ENCODE data around the gene LRCH3. TPM values are rescaled to one million over a fixed set of nuclear protein-coding genes. Genes with fewer than 3 reads are reported as not detected.

The LRCH3 gene
- total RNA-seq, 1 donor from 2014 or later, result 99.0 TPM

GRCh38 chr3:197750858-197751737, 40.0 kb upstream of the LRCH3 start:
- peak in 1 of 2 donors; percentile 79 for TF ChIP-seq POLR2AphosphoS5 (IDR thresholded peaks at IDR 0.05; ENCODE audit: insufficient read depth in 1 of 2, low read depth in 1 of 2)
- no peak for TF ChIP-seq POLR2A (IDR thresholded peaks at IDR 0.05)
- Histone ChIP-seq H3K9me3 (no peaks in the 10 kb centered on the region), H3K4me1 (peaks cover 44% of the 10 kb centered on the region), H3K36me3 (no peaks in the 10 kb centered on the region), H3K27me3 (no peaks in the 10 kb centered on the region), H3K4me3 (peak overlapping the region; percentile 83 to 93), H3K27ac (peak overlapping the region; percentile 98)
- intact Hi-C loops (cut with DNase I), result no loop called here
- no peak for DNase-seq (ENCODE audit: extremely low spot score in 2 of 2)

GRCh38 chr3:197752107-197752506, 38.9 kb upstream of the LRCH3 start:
- H3K9me3 ChIP-seq, result no peaks in the 10 kb centered on the region
- TF ChIP-seq CTCF (IDR thresholded peaks at IDR 0.05) (no peak), POLR2A (IDR thresholded peaks at IDR 0.05) (no peak), POLR2AphosphoS5 (IDR thresholded peaks at IDR 0.05; ENCODE audit: insufficient read depth in 1 of 2, low read depth in 1 of 2) (no peak)
- intact Hi-C loops (cut with DNase I), result no loop called here
- H3K4me1 ChIP-seq, result peaks cover 54% of the 10 kb centered on the region
- no peaks in the 10 kb centered on the region for H3K27me3 ChIP-seq
- H3K4me3 ChIP-seq, result peak overlapping the region in 1 of 2 donors; percentile 83
- H3K36me3 ChIP-seq, result peaks cover 0 to under 1% of the 10 kb centered on the region in 2 donors
- peak overlapping the region; percentile 98 for H3K27ac ChIP-seq
- DNase-seq (ENCODE audit: extremely low spot score in 2 of 2), result no peak

GRCh38 chr3:197753263-197753662, 37.8 kb upstream of the LRCH3 start:
- Histone ChIP-seq H3K4me1 (peaks cover 54% of the 10 kb centered on the region), H3K36me3 (peaks cover 0 to 12% of the 10 kb centered on the region in 2 donors), H3K27me3 (no peaks in the 10 kb centered on the region), H3K27ac (no peak overlapping the region), H3K4me3 (no peak overlapping the region), H3K9me3 (no peaks in the 10 kb centered on the region)
- DNase-seq (ENCODE audit: extremely low spot score in 2 of 2), result no peak
- intact Hi-C loops (cut with DNase I), result no loop called here
- TF ChIP-seq POLR2AphosphoS5 (IDR thresholded peaks at IDR 0.05; ENCODE audit: insufficient read depth in 1 of 2, low read depth in 1 of 2) (no peak), POLR2A (IDR thresholded peaks at IDR 0.05) (no peak), CTCF (IDR thresholded peaks at IDR 0.05) (no peak)

GRCh38 chr3:197756704-197757103, 34.4 kb upstream of the LRCH3 start:
- Histone ChIP-seq H3K36me3 (peaks cover 0 to 22% of the 10 kb centered on the region in 2 donors), H3K27me3 (no peaks in the 10 kb centered on the region), H3K27ac (no peak overlapping the region), H3K4me1 (peaks cover 46% of the 10 kb centered on the region), H3K9me3 (no peaks in the 10 kb centered on the region), H3K4me3 (no peak overlapping the region)
- no peak for DNase-seq (ENCODE audit: extremely low spot score in 2 of 2)
- TF ChIP-seq POLR2AphosphoS5 (IDR thresholded peaks at IDR 0.05; ENCODE audit: insufficient read depth in 1 of 2, low read depth in 1 of 2) (no peak), POLR2A (IDR thresholded peaks at IDR 0.05) (no peak), CTCF (IDR thresholded peaks at IDR 0.05) (no peak)
- intact Hi-C loops (cut with DNase I), result no loop called here

- Histone ChIP-seq H3K36me3 (peaks cover 0 to 40% of the 10 kb centered on the region in 2 donors), H3K9me3 (no peaks in the 10 kb centered on the region), H3K4me1 (peaks cover 28% of the 10 kb centered on the region), H3K27ac (no peak overlapping the region), H3K27me3 (no peaks in the 10 kb centered on the region), H3K4me3 (no peak overlapping the region)
- DNase-seq (ENCODE audit: extremely low spot score in 2 of 2), result no peak
- intact Hi-C loops (cut with DNase I), result no loop called here
- TF ChIP-seq POLR2AphosphoS5 (IDR thresholded peaks at IDR 0.05; ENCODE audit: insufficient read depth in 1 of 2, low read depth in 1 of 2) (no peak), POLR2A (IDR thresholded peaks at IDR 0.05) (no peak), CTCF (IDR thresholded peaks at IDR 0.05) (no peak)
These were observed 32.5 kb upstream of the LRCH3 start for GRCh38 chr3:197758512-197758911.

Data from vagina (tissue), 2 donors.